Neural cell (in vitro differentiated cells): Measurements from ENCODE around the gene HSPB7.

ENCODE experiments used
- EP300 ChIP-seq: fragments of 450-650 bp; conservative IDR thresholded peaks from 2 replicates; pipeline ENCODE4 v1.6.1; 2014; ENCODE audit warnings: antibody characterized with exemption, mild to moderate bottlenecking, moderate library complexity; ENCODE audit not compliant: poor library complexity, severe bottlenecking
- EZH2 ChIP-seq: fragments of 200-600, 300-800 bp; shearing (Covaris generic), sonication (generic); IDR thresholded peaks from 2 replicates; pipeline ENCODE4 v1.6.1; 2014; ENCODE audit warnings: antibody characterized with exemption, low read length, borderline replicate concordance, mild to moderate bottlenecking; ENCODE audit not compliant: insufficient read depth, poor library complexity, severe bottlenecking
- MXI1 ChIP-seq: fragments of 450-650 bp; conservative IDR thresholded peaks from 2 replicates; pipeline ENCODE4 v1.6.1; 2014; ENCODE audit warnings: antibody characterized with exemption, mild to moderate bottlenecking; ENCODE audit not compliant: poor library complexity, severe bottlenecking
- POLR2AphosphoS5 ChIP-seq: IDR thresholded peaks from 2 replicates; pipeline ENCODE4 v1.6.1; 2012
- RAD21 ChIP-seq: fragments of 450-650 bp; conservative IDR thresholded peaks from 2 replicates; pipeline ENCODE4 v1.6.1; 2014; ENCODE audit warnings: antibody characterized with exemption, mild to moderate bottlenecking, moderate library complexity
- SMC3 ChIP-seq: fragments of 450-650 bp; conservative IDR thresholded peaks from 2 replicates; pipeline ENCODE4 v1.6.1; 2014; ENCODE audit warnings: antibody characterized with exemption, mild to moderate bottlenecking, moderate library complexity; ENCODE audit not compliant: poor library complexity
- TAF1 ChIP-seq: IDR thresholded peaks from 2 replicates; pipeline ENCODE4 v1.6.1; 2012; ENCODE audit warnings: low read depth
- TF ChIP-seq, protein P1 (sequence below): fragments of 450-650 bp; IDR thresholded peaks from 2 replicates; pipeline ENCODE4 v1.5.1; 2014; ENCODE audit warnings: antibody characterized with exemption, mild to moderate bottlenecking, moderate library complexity; ENCODE audit not compliant: poor library complexity, severe bottlenecking
- TF ChIP-seq, protein P2 (sequence below): IDR thresholded peaks from 2 replicates; pipeline ENCODE4 v1.6.1; 2012; ENCODE audit warnings: borderline replicate concordance

DNA sequence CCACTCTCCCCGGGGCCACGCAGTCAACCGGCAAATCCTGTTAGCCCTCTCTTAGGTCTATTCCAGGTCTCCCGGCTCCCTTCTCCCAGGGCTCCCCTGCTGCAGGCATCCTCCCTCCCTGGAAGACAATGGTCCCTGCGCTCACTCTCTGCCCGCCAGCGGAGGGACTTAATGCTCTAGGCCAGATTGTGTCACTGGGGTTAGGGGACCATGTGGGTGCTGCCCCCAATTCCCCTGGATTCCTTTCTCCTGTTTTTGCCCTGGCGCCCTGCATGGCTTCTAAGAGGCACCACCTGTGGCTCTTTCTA, 47.4 kb upstream of the HSPB7 start:
- TF ChIP-seq, protein P1, sequence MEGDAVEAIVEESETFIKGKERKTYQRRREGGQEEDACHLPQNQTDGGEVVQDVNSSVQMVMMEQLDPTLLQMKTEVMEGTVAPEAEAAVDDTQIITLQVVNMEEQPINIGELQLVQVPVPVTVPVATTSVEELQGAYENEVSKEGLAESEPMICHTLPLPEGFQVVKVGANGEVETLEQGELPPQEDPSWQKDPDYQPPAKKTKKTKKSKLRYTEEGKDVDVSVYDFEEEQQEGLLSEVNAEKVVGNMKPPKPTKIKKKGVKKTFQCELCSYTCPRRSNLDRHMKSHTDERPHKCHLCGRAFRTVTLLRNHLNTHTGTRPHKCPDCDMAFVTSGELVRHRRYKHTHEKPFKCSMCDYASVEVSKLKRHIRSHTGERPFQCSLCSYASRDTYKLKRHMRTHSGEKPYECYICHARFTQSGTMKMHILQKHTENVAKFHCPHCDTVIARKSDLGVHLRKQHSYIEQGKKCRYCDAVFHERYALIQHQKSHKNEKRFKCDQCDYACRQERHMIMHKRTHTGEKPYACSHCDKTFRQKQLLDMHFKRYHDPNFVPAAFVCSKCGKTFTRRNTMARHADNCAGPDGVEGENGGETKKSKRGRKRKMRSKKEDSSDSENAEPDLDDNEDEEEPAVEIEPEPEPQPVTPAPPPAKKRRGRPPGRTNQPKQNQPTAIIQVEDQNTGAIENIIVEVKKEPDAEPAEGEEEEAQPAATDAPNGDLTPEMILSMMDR = no peak
- TF ChIP-seq POLR2AphosphoS5 (no peak), EP300 (no peak), EZH2 (no peak), RAD21 (no peak), SMC3 (no peak), MXI1 (no peak), TAF1 (no peak)
- TF ChIP-seq, protein P2, sequence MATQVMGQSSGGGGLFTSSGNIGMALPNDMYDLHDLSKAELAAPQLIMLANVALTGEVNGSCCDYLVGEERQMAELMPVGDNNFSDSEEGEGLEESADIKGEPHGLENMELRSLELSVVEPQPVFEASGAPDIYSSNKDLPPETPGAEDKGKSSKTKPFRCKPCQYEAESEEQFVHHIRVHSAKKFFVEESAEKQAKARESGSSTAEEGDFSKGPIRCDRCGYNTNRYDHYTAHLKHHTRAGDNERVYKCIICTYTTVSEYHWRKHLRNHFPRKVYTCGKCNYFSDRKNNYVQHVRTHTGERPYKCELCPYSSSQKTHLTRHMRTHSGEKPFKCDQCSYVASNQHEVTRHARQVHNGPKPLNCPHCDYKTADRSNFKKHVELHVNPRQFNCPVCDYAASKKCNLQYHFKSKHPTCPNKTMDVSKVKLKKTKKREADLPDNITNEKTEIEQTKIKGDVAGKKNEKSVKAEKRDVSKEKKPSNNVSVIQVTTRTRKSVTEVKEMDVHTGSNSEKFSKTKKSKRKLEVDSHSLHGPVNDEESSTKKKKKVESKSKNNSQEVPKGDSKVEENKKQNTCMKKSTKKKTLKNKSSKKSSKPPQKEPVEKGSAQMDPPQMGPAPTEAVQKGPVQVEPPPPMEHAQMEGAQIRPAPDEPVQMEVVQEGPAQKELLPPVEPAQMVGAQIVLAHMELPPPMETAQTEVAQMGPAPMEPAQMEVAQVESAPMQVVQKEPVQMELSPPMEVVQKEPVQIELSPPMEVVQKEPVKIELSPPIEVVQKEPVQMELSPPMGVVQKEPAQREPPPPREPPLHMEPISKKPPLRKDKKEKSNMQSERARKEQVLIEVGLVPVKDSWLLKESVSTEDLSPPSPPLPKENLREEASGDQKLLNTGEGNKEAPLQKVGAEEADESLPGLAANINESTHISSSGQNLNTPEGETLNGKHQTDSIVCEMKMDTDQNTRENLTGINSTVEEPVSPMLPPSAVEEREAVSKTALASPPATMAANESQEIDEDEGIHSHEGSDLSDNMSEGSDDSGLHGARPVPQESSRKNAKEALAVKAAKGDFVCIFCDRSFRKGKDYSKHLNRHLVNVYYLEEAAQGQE = no peak
